ENCODE results near the gene HAGHL.
A peak's percentile ranks its signal among the peaks of the same experiment; 100 is the strongest.

The HAGHL gene

GRCh38 chr16:681746-682427 lies 45.0 kb upstream of the HAGHL start:
- Histone ChIP-seq H3K36me3 (peaks cover 39% of the 10 kb centered on the region), H3K9me3 (no peaks in the 10 kb centered on the region), H3K27me3 (no peaks in the 10 kb centered on the region), H3K4me2 (peak overlapping the region; percentile 87), H3K9ac (peak overlapping the region; percentile 95), H3K4me1 (peaks cover 48% of the 10 kb centered on the region), H3K4me3 (peak overlapping the region; percentile 96), H4K20me1 (peaks cover 37% of the 10 kb centered on the region), H3K27ac (peak overlapping the region; percentile 90; the same call in 1 of the 2 replicates)
- TF ChIP-seq Cebpa-rat (IDR thresholded peaks at IDR 0.05) = no peak

- Histone ChIP-seq H3K4me3 (peak overlapping the region; percentile 80), H3K27me3 (no peaks in the 10 kb centered on the region), H4K20me1 (peaks cover 37% of the 10 kb centered on the region), H3K4me1 (peaks cover 48% of the 10 kb centered on the region), H3K36me3 (peaks cover 47% of the 10 kb centered on the region), H3K4me2 (peak overlapping the region; percentile 87), H3K27ac (no peak overlapping the region), H3K9ac (peak overlapping the region; percentile 95; the same call in 1 of the 2 replicates), H3K9me3 (no peaks in the 10 kb centered on the region)
- no peak for TF ChIP-seq Cebpa-rat (IDR thresholded peaks at IDR 0.05)
Observed at GRCh38 chr16:682493-683395, 44.2 kb upstream of the HAGHL start.

GRCh38 chr16:683396-684070 lies 43.4 kb upstream of the HAGHL start:
- H3K9me3 ChIP-seq = no peaks in the 10 kb centered on the region
- peak overlapping the region; percentile 80 for H3K4me3 ChIP-seq
- H3K27me3 ChIP-seq = no peaks in the 10 kb centered on the region
- H3K4me2 ChIP-seq = peak overlapping the region; percentile 87
- peaks cover 37% of the 10 kb centered on the region for H4K20me1 ChIP-seq
- no peak for TF ChIP-seq Cebpa-rat (IDR thresholded peaks at IDR 0.05)
- H3K27ac ChIP-seq = peak overlapping the region; percentile 86
- peaks cover 52% of the 10 kb centered on the region for H3K4me1 ChIP-seq
- peak overlapping the region; percentile 88 for H3K9ac ChIP-seq
- H3K36me3 ChIP-seq = peaks cover 52% of the 10 kb centered on the region

- Histone ChIP-seq H3K27me3 (no peaks in the 10 kb centered on the region), H4K20me1 (peaks cover 37% of the 10 kb centered on the region), H3K4me3 (peak within 1 kb of the TSS; percentile 80), H3K9ac (peak within 1 kb of the TSS; percentile 88), H3K4me1 (peaks cover 52% of the 10 kb centered on the region), H3K27ac (peak within 1 kb of the TSS; percentile 86), H3K36me3 (peaks cover 52% of the 10 kb centered on the region), H3K4me2 (peak within 1 kb of the TSS; percentile 87), H3K9me3 (no peaks in the 10 kb centered on the region)
- no peak for TF ChIP-seq Cebpa-rat (IDR thresholded peaks at IDR 0.05)
Observed at GRCh38 chr16:684071-684794, 42.7 kb upstream of the HAGHL start, which contains the start of gene JMJD8. TSS of gene JMJD8 (minus strand) at chr16:684334. CDS start at chr16:684319, 15 bp downstream.

- Histone ChIP-seq H3K4me3 (peak overlapping the region; percentile 80; the same call in 1 of the 2 replicates), H3K4me1 (peaks cover 55% of the 10 kb centered on the region), H4K20me1 (peaks cover 37% of the 10 kb centered on the region), H3K36me3 (peaks cover 52% of the 10 kb centered on the region), H3K27me3 (no peaks in the 10 kb centered on the region), H3K4me2 (peak overlapping the region; percentile 87), H3K9ac (no peak overlapping the region), H3K9me3 (no peaks in the 10 kb centered on the region), H3K27ac (no peak overlapping the region)
- TF ChIP-seq Cebpa-rat (IDR thresholded peaks at IDR 0.05) = no peak
Observed at GRCh38 chr16:684961-685696, 41.8 kb upstream of the HAGHL start.

- H3K4me3 ChIP-seq = no peak overlapping the region
- H4K20me1 ChIP-seq = peaks cover 29% of the 10 kb centered on the region
- no peak overlapping the region for H3K4me2 ChIP-seq
- no peak overlapping the region for H3K9ac ChIP-seq
- H3K27ac ChIP-seq = no peak overlapping the region
- H3K9me3 ChIP-seq = no peaks in the 10 kb centered on the region
- H3K27me3 ChIP-seq = peaks cover 1% of the 10 kb centered on the region
- H3K4me1 ChIP-seq = peaks cover 59% of the 10 kb centered on the region
- peaks cover 52% of the 10 kb centered on the region for H3K36me3 ChIP-seq
- TF ChIP-seq Cebpa-rat (IDR thresholded peaks at IDR 0.05) = no peak
Observed at GRCh38 chr16:685967-686366, 40.9 kb upstream of the HAGHL start.

GRCh38 chr16:686459-687260 lies 40.2 kb upstream of the HAGHL start:
- peaks cover 53% of the 10 kb centered on the region for H3K4me1 ChIP-seq
- no peak overlapping the region for H3K4me2 ChIP-seq
- H3K9ac ChIP-seq = no peak overlapping the region
- H3K4me3 ChIP-seq = no peak overlapping the region
- TF ChIP-seq Cebpa-rat (IDR thresholded peaks at IDR 0.05) = no peak
- H3K9me3 ChIP-seq = no peaks in the 10 kb centered on the region
- peaks cover 8% of the 10 kb centered on the region for H3K27me3 ChIP-seq
- no peak overlapping the region for H3K27ac ChIP-seq
- H4K20me1 ChIP-seq = peaks cover 22% of the 10 kb centered on the region
- peaks cover 47% of the 10 kb centered on the region for H3K36me3 ChIP-seq

GRCh38 chr16:687499-687898 lies 39.4 kb upstream of the HAGHL start:
- no peak for TF ChIP-seq Cebpa-rat (IDR thresholded peaks at IDR 0.05)
- peaks cover 39% of the 10 kb centered on the region for H3K36me3 ChIP-seq

More at GRCh38 chr16:687499-687898, 39.4 kb upstream of the HAGHL start:
- peaks cover 16% of the 10 kb centered on the region for H3K27me3 ChIP-seq
- peaks cover 44% of the 10 kb centered on the region for H3K4me1 ChIP-seq
- no peak overlapping the region for H3K4me2 ChIP-seq
- H3K9ac ChIP-seq = no peak overlapping the region
- peaks cover 14% of the 10 kb centered on the region for H4K20me1 ChIP-seq
- no peaks in the 10 kb centered on the region for H3K9me3 ChIP-seq
- H3K4me3 ChIP-seq = no peak overlapping the region
- no peak overlapping the region for H3K27ac ChIP-seq

Data from BLaER1 (cell line).